ENCODE results near the gene STK32C. TPM values are rescaled to one million over a fixed set of nuclear protein-coding genes. Genes with fewer than 3 reads are reported as not detected.

The STK32C gene
- total and polyA plus RNA-seq, 10 of the 15 experiments (the other 5 are each of a cell fraction or from before 2014, with no cell fraction given), result 1.5 to 18.1 (median 6.4) TPM

DNA sequence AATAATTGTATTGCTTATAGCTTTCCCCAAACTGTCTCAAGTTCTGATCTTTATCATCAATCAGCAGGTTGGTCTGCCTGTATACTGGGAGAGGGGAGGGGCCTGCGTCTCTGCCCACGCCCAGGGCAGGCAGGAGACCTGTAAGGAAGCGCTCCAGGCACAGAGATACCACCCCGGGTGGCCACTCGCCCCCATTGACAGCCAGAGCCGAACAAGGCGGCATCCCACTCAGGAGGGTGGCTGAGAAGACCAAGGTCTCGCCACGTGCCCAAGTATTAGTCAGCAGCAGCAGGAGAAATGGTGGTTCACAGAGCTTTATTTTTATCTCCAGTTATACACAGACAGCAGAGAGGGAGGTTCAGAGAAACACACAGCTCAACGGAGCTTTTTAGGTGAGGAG is 7.2 kb downstream of the STK32C start:
- no peak for FAIRE-seq
- BruUV-seq (replicated peaks), result no TSS peak
- RAD21 ChIA-PET (ENCODE audit: unreplicated experiment), result no interaction called here
- no peaks in the 10 kb centered on the region; a peak in 1 of 4 replicates for H3K27me3 ChIP-seq (replicated peaks in 1 of 2; ENCODE audit: control insufficient read depth in 2 of 2, insufficient read depth in 2 of 2, low read length in 1 of 2)
- no peaks in the 10 kb centered on the region for H3K79me2 ChIP-seq (ENCODE audit: control insufficient read depth, insufficient read depth, low read length)
- DNase-seq (ENCODE audit: low read depth, low spot score), result no peak
- H3K9me3 ChIP-seq (replicated peaks; ENCODE audit: control insufficient read depth, insufficient read depth, low read length), result no peaks in the 10 kb centered on the region; the same call in 2 of the 3 replicates
- H3K4me2 ChIP-seq (ENCODE audit: control insufficient read depth, insufficient read depth), result no peak overlapping the region
- POLR2A ChIA-PET, result no interaction called here
- intact Hi-C loops (cut with micrococcal nuclease; ENCODE audit: unreplicated experiment) (no loop called here), in situ Hi-C loops (cut with MboI) (no loop called here)
- no peak for ATAC-seq
- H4K20me1 ChIP-seq (ENCODE audit: control insufficient read depth, insufficient read depth), result no peaks in the 10 kb centered on the region; the same call in 1 of the 2 replicates
- no peak overlapping the region for H3K27ac ChIP-seq (ENCODE audit: control insufficient read depth, insufficient read depth)
- no peak overlapping the region for H3K9ac ChIP-seq (ENCODE audit: control insufficient read depth, insufficient read depth, low read length)
- no peaks in the 10 kb centered on the region for H3K36me3 ChIP-seq (ENCODE audit: control insufficient read depth in 2 of 2, insufficient read depth in 2 of 2, low read length in 1 of 2)
- 30% methylated on average over 10 of the region's 10 CpGs for WGBS (ENCODE audit: insufficient coverage, insufficient replicate concordance, low lambda C conversion rate, missing lambda C conversion rate)
- no peak overlapping the region for H3K4me3 ChIP-seq
- H3K4me1 ChIP-seq (ENCODE audit: control insufficient read depth, insufficient read depth, low read length), result no peaks in the 10 kb centered on the region
- SMC1A ChIA-PET (ENCODE audit: uncharacterized antibody, unreplicated experiment), result no interaction called here
- no peak for TF ChIP-seq EED (IDR thresholded peaks at IDR 0.05; ENCODE audit: low read depth)
- TF ChIP-seq RELA (IDR thresholded peaks at IDR 0.05; ENCODE audit: borderline replicate concordance, partially characterized antibody), result no peak
- TF ChIP-seq JUND (IDR thresholded peaks at IDR 0.05; ENCODE audit: low read depth, low read length), result no peak
- TF ChIP-seq, protein P1, sequence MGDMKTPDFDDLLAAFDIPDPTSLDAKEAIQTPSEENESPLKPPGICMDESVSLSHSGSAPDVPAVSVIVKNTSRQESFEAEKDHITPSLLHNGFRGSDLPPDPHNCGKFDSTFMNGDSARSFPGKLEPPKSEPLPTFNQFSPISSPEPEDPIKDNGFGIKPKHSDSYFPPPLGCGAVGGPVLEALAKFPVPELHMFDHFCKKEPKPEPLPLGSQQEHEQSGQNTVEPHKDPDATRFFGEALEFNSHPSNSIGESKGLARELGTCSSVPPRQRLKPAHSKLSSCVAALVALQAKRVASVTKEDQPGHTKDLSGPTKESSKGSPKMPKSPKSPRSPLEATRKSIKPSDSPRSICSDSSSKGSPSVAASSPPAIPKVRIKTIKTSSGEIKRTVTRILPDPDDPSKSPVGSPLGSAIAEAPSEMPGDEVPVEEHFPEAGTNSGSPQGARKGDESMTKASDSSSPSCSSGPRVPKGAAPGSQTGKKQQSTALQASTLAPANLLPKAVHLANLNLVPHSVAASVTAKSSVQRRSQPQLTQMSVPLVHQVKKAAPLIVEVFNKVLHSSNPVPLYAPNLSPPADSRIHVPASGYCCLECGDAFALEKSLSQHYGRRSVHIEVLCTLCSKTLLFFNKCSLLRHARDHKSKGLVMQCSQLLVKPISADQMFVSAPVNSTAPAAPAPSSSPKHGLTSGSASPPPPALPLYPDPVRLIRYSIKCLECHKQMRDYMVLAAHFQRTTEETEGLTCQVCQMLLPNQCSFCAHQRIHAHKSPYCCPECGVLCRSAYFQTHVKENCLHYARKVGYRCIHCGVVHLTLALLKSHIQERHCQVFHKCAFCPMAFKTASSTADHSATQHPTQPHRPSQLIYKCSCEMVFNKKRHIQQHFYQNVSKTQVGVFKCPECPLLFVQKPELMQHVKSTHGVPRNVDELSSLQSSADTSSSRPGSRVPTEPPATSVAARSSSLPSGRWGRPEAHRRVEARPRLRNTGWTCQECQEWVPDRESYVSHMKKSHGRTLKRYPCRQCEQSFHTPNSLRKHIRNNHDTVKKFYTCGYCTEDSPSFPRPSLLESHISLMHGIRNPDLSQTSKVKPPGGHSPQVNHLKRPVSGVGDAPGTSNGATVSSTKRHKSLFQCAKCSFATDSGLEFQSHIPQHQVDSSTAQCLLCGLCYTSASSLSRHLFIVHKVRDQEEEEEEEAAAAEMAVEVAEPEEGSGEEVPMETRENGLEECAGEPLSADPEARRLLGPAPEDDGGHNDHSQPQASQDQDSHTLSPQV (IDR thresholded peaks at IDR 0.05), result no peak
- no peak for TF ChIP-seq ZZZ3 (IDR thresholded peaks at IDR 0.05; ENCODE audit: control insufficient read depth, insufficient read length, low read depth)
- no peak for TF ChIP-seq KDM1A (IDR thresholded peaks at IDR 0.05; ENCODE audit: borderline replicate concordance)
- no peak for TF ChIP-seq CUX1 (IDR thresholded peaks at IDR 0.05; ENCODE audit: insufficient replicate concordance, low read depth, low read length)
- TF ChIP-seq STAT3 (IDR thresholded peaks at IDR 0.05; ENCODE audit: low read depth, low read length), result no peak
- CTCF ChIA-PET, result interaction anchor here (1.0 kb wide), 1 partner anchor 56 kb away, joined by 3 read pairs; no protein-coding TSS in a partner anchor
- H2AFZ ChIP-seq (ENCODE audit: control insufficient read depth, low read depth, low read length), result no peak overlapping the region

Data from GM12878 (cell line).